Dermis microvascular lymphatic vessel endothelial cell (primary cell): ENCODE measurements around the gene ARHGAP42. TPM values are rescaled to one million over a fixed set of nuclear protein-coding genes. Genes with fewer than 3 reads are reported as not detected.

ENCODE experiments used
- DNase-seq, 2 donors: peaks; one replicate each; pipeline versions ENCODE4 v3.0.0 to v3.0.0-alpha.2; 2010; ENCODE audit warnings: low read depth in 2 of 2
- total RNA-seq: library from RNA; depleted of rRNA; stranded (reverse); fragments of >200 nt; gene quantifications from 2 replicates; pipeline ENCODE4 v1.2.1, GENCODE V29; 2014

The ARHGAP42 gene
- total RNA-seq, 1 donor from 2014 or later: 4.9 TPM

GRCh38 chr11:100800202-100800601 is 113.1 kb downstream of the ARHGAP42 start:
- no peak for DNase-seq

DNA sequence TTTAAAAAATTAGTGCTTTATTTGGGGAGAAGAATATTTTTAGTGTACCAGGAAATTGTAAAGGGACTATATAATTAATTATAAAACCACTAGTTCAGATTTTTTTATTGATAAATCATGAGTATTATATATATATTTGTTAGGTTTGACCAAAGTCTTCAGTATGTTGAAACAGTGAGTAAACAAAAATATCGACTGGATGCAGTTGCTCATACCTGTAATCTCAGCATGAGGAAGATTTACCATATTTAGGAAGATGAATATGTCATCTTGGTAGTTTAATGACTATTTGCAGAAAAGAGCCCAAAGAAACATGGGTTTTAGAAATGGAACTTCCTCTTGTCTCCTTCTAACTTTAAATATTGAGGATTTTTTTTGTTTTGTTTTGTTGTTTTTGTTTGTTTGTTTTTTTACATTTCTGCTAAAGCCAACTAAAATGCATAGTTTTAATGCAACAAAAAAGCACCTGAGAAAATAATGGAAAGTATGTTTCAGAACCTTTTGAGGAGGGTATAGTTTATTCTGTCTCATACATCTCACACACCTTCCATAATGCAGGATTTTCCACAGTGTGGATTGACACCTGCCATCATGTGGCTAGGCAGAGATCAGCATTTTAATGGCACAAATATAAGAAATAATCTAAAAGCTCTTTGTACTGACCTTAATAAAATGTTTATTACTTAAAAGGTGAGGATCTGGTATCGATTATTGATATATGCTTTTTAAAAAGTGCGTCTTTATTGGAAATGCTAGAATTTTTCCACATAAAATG is 114.3 kb downstream of the ARHGAP42 start:
- DNase-seq: no peak

- DNase-seq: no peak
These were observed 118.6 kb downstream of the ARHGAP42 start for GRCh38 chr11:100805506-100806199.

DNA sequence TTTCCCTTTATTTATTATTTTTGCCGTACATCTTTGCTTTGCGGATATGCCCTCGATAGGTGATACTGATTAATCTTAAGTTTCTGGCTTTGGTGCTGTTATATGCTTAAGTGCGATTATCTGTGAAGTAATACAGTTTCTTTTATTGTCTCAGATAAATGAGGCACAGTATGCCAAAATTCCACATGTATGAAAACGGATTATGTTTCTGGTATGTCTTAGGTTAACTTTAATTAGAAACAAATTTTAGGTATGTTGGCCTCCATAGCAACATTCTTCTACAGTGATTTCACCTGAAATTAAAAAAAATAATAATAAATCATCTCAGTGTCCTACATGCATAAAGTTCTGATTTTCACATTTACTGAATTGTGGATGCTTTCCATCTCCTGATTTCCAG is 119.2 kb downstream of the ARHGAP42 start:
- no peak for DNase-seq

DNA sequence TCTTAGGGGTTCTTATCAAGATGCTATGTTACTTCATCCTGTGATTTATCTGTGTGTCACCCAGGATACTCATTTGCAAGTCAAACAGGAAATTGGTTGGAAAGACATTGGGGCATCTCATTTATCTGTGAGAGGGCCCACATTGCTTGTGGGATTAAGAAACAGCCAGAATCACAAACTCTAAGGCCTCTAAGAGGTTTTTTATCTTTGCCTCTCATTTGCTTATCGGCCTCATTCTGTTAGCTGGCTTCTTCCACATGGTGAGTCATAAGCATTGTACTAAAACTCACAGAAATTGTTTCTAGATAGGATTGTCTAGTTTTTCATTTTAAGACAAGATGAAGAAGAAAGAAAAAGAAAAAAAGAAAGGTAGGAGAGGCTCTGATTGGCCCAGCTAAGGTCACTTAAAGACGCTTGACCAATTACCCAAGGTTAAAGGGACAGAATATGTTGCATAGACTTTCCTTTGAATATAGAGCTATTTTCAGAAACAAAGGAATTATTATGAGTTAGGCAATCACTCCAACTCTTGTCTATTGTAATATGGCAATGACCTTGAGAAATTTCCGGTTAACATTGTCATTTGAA is 121.9 kb downstream of the ARHGAP42 start:
- peak in 1 of 2 donors; percentile 47 for DNase-seq

DNA sequence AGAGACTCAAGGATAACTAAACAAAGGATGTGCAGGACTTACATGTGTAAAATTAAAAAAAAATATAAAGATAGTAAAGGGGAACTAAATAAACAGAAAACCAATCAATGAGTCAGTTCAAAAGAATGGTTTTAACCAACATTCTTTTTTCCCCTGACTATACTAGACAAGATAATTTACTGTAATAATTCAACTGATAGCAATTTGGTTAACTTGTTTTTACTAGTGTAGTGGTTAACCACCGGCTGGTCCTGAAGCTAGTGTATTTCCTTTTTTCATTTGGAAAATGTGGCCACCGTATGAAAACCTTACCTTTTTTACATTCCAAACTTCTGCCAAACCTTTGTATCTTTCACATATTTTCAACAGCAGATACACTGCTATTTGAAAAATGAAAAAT is 123.1 kb downstream of the ARHGAP42 start:
- DNase-seq: no peak

- no peak for DNase-seq
These were observed 123.6 kb downstream of the ARHGAP42 start for GRCh38 chr11:100810666-100811065.

DNA sequence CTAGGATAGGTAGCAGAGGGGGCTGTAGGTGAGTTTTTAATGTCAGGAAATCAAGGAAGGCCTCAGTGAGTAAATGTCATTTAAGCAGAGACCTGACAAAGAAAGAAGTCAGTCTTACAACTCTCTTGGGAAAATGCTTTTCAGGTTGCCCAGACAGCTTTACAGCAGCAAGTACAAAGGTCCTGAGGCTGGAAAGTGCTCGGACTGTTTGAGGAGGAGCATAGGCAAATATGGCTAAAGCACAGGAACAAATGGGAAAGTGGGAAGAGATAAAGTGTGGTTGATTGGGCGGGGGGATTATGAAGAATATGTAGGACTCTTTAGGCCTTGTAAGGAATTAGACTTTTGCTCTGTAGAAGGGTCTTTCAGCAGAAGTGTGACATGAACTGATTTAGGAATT is 125.4 kb downstream of the ARHGAP42 start:
- DNase-seq: no peak

- DNase-seq: no peak
These were observed 128.8 kb downstream of the ARHGAP42 start for GRCh38 chr11:100815787-100816330.

DNA sequence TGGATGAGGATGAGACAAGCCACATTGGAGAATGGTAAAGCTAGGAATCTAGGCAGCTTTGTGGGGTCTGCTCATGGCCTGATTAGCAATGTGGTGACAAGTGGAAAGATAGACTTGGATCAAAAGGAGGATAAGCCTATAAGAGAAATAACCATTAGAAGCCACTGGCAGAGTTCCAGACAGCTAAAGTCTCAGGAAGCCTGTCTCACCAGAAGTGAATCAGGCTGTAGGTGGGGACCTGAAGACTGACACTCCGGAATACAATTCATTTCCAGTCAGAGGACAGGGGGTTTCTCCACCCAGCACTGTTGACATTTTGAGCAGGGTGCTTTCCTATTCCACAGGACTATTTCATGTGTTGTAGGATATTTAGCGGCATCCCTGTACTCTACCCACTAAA is 129.7 kb downstream of the ARHGAP42 start:
- peak in 1 of 2 donors; percentile 81 for DNase-seq

DNA sequence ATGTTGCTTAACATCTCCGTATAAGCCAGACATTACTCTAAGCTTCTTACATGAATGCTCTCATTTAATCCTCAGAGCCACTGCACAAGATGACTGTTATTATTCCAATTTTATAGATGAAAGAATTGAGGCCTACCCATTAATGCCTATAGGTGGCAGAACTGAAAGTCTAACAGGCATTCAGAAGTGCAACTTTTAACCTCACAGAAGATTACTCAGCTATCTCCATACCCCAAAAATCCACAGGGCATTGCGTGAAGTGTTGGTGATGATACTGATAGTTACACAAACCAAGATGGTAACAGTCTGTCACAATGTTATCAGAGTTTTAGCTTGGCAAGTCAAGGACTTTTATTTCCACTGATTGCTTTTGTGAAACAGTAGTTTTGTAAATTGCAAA is 130.5 kb downstream of the ARHGAP42 start:
- no peak for DNase-seq

GRCh38 chr11:100820621-100821020 is 133.5 kb downstream of the ARHGAP42 start:
- peak in 1 of 2 donors; percentile 17 for DNase-seq

DNA sequence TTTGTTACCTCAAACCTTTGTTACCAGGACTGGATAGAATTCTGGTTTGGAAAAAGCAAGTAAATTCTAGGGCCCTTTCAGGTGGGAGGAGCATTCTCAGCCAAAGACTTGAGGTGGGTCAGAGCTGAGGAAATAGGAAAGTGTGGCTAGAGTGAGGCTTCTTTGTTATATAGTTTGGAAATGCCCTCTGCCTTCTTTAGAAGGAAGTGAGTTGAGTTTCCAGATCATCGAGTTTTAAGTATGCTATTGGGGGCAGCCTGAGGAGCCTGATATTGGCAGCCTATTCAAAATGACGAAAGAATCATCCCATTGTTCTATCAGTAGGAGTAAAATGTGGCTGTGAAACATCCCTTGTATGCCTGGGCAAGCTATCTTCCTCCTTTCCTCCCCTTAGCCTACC is 134.1 kb downstream of the ARHGAP42 start:
- DNase-seq: no peak

DNA sequence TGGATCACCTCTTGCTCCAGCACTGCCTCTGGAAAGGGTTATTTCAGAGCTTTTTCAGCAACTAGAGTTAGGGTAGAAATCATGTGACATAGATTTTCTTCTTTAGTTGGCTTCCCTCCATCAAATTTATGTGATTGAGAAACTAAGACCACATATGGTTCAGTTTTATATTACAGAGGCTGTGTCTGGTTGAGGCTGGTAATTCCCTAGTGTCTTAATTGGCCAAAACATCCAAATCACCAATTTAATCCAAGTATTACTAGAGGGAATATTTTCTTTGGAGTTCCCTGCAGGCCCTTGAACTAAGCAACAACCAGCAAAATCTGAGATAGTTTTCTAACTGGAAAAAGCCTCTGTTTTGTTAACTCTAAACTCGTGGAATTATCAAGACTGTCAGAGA is 136.3 kb downstream of the ARHGAP42 start:
- DNase-seq: no peak

- DNase-seq: no peak
These were observed 137.1 kb downstream of the ARHGAP42 start for GRCh38 chr11:100824041-100824809.

DNA sequence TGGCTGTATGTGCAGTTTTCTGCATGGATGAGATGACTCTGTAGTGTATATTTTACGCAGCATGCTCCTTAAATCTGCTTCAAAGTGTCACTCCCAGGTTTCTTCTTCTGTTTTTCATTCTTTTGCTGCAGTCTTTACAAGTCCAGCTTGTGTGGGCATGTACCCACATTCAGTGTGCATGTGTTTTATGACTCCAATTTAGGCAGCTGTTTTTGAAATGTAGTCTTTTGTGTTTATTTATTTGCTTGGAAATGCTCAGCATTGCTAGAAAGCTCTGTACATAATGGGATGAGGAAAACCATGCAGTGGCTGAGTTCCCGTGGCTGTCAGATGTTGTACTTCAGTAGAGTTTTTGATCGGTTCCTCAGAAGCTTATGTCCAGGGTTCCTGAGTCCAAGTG is 138.5 kb downstream of the ARHGAP42 start:
- DNase-seq: no peak

- DNase-seq: peak; percentile 52 to 88
These were observed 141.0 kb downstream of the ARHGAP42 start for GRCh38 chr11:100827934-100828661.

DNA sequence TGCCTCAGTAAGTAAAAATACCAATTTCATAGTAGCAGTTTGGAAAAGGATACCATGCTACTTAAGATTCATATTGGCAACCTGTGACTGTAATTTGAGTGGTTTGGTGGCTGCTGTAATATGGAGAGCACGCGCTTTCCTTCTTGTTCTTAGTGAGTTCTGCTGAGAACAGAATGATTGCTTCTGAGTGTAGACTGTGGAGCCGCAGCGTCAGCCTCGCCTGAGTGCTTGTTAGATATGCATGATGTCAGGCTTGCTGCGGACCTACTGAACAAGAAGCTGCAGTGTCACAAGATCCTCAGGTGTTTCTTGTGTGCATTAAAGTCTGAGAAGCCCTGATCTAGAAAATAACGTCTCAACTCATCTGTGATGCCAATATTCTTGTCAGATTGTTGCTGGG is 143.2 kb downstream of the ARHGAP42 start:
- no peak for DNase-seq

DNA sequence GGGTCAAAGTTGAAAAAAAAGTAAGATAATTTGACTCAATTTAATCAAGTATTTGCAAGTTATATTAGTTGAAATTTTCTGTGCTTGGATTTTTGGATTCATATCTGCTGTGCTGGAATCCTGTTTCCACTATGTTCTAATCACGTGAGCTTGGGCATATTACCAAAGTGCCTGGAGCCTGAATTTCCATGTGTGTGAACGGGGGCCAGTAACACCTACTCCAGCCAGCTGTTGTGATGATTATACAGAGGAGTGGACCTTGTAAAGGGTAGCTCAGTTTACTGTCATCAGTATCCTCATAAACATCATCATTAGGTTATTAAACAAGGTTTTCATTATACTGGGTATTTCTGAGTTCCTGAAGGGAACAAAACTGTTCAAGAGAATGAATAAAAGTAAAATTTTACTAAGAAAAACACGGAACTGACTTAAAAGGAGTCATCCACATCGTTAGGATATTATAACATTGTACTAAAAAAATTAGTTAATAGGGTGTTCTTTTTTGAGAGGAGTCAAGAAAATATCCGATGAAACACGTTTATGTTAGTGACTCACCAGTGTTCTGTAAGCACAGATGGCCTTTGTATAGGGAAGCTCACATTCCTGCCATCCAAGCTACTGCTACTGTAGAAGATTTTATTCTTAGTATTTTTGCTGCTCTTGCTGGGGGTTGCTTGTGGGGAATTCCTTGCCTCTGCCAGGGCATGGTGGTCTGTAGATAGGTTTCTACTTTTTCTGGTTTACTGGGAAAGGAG is 144.1 kb downstream of the ARHGAP42 start:
- peak; percentile 23 to 67 for DNase-seq

DNA sequence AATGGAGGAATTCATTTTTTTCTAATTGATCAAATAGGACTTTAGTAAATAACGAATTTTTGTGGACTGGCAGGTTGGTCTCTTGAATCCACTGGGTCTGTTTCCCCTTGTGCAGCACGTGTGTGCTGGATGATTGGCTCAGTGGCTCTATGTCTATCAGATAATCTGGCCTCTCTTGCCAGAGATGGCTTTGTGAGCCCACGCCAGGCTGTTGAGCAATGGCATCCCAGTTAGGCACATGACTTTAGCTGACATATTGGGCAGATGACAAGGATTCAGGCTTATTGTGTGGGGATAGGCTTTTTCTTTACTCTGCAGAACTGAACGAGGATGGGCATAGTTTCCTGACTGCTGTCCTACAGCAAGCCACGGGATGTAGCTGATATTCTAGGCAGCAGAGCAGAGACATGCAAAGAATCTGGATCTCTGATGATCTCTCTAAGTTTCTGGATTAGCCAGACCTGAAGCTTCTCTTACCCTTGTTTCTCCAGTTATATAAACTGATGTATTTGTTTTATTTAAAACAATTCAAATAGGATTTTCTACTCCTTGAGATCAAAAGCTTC is 144.9 kb downstream of the ARHGAP42 start:
- DNase-seq: no peak
